Breast epithelium (tissue), 3 donors: ENCODE data around the gene NLRP6.

ENCODE experiments used
- POLR2A ChIP-seq: fragments of 450-650 bp; IDR thresholded peaks from one replicate; pipeline ENCODE4 v1.6.1; 2016; ENCODE audit warnings: antibody characterized with exemption, mild to moderate bottlenecking, moderate library complexity
- TF ChIP-seq, protein P1 (sequence below), 3 donors: fragments of 450-650 bp; IDR thresholded peaks; one replicate each; pipeline ENCODE4 v1.5.1; 2016 to 2017; ENCODE audit warnings: antibody characterized with exemption in 3 of 3, mild to moderate bottlenecking in 3 of 3, moderate library complexity in 3 of 3

- no peak for TF ChIP-seq POLR2A
- TF ChIP-seq, protein P1, sequence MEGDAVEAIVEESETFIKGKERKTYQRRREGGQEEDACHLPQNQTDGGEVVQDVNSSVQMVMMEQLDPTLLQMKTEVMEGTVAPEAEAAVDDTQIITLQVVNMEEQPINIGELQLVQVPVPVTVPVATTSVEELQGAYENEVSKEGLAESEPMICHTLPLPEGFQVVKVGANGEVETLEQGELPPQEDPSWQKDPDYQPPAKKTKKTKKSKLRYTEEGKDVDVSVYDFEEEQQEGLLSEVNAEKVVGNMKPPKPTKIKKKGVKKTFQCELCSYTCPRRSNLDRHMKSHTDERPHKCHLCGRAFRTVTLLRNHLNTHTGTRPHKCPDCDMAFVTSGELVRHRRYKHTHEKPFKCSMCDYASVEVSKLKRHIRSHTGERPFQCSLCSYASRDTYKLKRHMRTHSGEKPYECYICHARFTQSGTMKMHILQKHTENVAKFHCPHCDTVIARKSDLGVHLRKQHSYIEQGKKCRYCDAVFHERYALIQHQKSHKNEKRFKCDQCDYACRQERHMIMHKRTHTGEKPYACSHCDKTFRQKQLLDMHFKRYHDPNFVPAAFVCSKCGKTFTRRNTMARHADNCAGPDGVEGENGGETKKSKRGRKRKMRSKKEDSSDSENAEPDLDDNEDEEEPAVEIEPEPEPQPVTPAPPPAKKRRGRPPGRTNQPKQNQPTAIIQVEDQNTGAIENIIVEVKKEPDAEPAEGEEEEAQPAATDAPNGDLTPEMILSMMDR (IDR thresholded peaks at IDR 0.05) = peak; percentile 17 to 79 (median 79)
These were observed 27.0 kb downstream of the NLRP6 start for GRCh38 chr11:304915-305843.
